HUDEP-2 (cell line): ENCODE results near the gene ZNF816.
"Not testable (repeated sequence)": the region's sequence is repeated elsewhere in the genome, so short reads cannot be mapped to it uniquely, and the experiment has no call there.

Experiments used
- DNase-seq, 76 experiments: peaks; one replicate each; lab custom pipeline; 2025; ENCODE audit not compliant: unreplicated experiment in 76 of 76; lab: John Stamatoyannopoulos, UW

The ZNF816 gene

DNA sequence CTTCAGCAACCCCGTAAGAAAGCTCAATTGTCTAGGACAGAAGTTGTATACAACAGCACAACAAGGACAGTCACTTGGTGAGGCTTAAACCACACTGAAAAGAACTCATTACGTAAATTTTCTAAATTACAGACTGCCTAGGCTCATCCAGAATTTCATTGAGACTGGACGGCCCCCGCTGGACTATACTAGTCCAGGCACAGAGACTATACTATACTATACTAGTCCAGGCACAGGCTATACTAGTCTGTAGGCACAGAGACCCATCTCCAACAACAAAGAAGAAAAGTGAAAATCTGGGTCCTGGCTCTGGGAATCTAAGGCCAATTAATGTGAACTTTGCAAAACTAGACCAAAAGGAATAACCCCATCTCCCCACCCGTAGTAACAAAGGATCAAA, 700 bp downstream of the ZNF816 start:
- peak in 1 of 76 experiments; percentile 12 for DNase-seq

DNA sequence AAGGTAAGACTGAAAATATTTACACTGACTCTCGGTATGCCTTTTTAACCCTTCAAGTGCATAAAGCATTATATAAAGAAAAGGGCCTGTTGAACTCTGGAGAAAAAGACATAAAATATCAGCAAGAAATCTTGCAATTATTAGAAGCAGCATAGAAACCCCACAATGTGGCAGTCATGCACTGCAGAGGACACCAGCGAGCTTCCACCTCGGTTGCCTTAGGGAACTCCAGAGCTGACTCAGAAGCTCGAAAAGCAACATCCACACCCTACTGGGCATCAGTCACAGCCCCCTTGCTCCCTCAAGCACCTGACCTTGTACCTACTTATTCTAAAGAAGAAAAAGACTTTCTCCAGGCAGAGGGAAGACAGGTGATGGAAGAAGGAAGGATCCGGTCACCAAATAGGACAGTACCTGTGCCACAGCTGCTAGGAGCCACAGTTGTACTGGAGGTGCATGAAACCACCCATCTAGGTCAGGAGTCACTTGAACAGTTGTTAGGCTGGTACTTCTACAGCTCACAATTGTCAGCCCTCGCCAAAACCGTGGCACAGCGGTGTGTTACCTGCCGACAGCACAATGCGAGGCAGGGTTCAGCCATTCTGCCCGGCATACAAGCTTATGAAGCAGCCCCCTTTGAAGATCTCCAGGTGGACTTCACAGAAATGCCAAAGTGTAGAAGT, 2.9 kb downstream of the ZNF816 start:
- DNase-seq, result no peak

DNA sequence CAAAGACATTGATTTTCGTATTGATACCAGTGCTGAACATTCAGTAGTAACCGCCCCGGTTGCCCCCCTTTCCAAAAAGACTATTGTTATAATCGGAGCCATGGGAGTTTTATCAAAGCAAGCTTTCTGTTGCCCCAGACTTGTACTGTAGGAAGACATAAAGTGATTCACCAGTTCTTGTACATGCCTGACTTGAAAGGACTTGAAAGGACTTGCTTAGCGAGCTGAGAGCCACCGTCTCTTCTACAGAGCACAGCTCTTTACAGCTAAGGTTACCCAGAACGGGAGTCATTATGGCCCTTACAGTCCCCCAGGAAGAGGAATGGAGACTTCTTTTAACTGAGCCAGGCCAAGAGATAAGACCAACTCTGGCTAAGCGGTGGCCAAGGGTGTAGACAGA, 5.1 kb downstream of the ZNF816 start:
- no peak for DNase-seq

DNA sequence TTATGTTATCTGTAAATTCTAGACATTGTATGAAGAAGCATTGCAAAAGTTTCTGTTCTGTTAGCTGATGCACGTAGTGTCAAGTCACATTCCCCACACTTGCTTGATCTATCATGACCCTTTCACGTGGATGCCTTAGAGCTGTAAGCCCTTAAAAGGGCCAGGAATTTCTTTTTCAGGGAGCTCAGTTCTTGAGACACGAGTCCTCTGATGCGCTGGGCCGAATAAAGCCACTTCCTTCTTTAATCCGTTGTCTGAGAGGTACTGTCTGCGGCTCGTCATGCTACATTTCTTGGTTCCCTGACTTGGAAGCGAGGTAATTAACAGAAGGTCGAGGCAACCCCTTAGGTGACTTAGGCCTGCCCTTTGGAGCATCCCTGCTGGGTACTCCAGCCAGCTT, 5.8 kb downstream of the ZNF816 start:
- no peak for DNase-seq

DNA sequence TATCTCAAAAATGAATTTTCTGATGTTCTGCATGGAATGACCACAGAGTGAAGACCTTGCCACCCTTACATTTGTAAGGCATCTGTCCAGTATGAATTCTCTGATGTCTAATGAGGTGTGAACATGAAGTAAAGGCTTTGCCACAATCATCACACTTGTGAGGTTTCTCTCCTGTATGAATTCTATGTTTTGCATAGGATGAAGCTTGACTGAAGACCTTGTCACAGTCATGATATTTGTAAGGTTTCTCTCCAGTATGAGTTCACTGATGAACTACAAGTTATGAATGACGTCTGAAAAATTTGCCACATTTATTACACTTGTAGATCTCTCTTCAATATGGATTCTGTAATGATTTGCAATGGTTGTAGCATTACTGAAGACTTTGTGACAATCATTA, 13.3 kb downstream of the ZNF816 start:
- DNase-seq, result no peak

DNA sequence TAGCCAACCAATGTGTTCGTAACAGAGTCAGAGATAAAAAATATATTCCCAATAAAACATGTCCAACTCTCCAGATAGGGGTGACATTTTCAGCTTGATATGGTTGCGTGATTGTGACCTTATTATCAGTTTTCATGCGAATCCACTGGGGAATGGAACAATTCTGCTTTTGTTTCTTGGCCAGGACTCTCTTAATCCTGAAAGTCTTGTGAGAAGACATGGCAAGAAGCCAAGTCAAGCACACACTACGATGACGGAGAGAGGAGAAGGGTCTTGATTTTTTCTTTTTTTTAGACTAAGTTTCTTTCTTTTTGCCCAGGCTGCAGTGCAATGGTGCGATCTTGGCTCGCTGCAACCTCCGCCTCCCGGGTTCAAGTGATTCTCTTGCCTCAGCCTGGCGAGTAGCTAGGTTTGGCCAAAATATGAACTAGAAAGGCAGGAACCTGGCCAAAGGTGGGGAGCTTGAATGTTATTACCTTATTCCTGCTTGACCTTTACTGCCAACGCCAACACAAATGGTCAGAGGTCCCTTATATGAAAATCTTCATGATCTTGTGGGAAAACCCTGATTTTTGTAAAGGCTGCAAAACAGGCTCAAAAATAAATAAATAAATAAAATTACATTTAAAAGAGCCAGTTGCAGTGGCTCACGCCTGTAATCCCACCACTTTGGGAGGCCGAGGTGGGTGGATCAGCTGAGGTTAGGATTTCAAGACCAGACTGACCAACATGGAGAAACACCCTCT, 14.5 kb downstream of the ZNF816 start:
- DNase-seq, result no peak

DNA sequence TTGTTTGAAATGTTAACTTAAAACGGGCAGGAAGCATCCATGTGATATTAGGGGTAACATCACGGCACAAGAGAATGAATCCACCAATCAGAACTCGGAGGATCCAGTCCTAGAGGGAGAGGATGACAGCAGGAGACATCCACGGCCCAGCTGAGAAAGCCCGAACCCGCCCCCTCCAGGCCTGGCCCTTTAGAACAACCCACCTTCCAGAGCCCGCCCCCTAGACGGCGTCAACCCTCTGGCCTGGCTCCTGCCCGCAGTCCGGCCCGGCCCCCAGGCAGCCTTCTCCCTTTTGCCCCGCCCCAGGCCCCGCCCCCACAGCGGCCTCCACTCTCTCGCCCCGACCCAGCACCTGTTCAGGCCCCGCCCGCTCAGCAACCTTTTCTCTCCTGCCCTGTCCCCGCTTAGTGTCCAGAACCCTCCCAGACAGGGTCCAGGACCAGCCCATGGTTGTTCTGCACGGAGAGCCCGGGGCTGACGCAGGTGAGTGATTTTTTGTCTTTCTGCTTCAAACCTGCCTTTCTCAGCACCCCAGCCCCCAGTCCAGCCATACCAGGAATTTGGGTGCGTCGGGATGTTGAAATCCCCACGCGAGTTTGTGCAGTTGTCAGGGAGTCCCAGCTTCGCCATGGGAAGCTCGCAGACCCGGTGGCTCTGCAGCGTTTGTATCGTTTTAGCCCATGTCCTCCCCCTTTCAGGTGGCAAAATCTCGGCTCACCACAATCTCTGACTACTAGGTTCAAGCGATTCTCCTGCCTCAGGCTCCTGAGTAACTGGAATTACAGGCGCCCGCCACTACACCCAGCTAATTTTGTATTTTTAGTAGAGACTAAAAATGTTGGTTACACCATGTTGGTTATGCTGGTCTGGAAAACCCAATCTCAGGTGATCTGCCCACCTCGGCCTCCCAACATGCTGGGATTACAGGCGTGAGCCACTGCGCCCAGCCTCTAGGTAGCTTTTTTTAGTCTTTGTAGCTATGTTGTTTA, 16.1 kb downstream of the ZNF816 start:
- DNase-seq, result no peak

DNA sequence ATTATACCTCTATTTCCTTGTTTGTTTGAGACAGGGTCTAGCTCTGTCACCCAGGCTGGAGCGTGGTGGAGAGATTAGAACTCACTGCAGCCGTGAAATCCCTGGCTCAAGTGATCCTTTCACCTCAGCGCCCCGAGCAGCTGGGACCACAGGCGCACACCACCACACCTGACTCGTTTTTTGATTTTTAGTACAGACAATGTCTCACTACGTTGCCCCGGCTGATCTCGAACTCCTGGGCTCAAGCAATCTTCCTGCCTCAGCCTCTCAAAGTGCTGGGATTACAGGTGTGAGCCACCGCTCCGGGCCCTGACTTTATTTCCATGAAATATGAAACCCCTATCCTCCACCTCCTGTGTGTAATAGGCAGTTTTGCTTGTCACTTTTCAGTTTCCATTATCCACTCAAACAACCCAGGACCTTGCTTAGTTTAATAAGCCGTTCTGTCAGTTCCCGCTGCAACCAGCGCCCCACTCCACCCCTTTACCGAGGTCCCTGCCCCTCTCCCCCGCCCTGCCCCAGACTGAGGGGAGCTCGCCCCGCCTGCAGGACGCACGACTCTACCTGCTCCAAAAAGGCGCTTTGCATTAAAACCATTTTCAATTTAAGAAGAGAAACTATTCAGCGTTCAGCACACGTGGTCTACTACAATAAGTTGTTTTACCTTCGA, 16.9 kb downstream of the ZNF816 start:
- DNase-seq, result no peak

DNA sequence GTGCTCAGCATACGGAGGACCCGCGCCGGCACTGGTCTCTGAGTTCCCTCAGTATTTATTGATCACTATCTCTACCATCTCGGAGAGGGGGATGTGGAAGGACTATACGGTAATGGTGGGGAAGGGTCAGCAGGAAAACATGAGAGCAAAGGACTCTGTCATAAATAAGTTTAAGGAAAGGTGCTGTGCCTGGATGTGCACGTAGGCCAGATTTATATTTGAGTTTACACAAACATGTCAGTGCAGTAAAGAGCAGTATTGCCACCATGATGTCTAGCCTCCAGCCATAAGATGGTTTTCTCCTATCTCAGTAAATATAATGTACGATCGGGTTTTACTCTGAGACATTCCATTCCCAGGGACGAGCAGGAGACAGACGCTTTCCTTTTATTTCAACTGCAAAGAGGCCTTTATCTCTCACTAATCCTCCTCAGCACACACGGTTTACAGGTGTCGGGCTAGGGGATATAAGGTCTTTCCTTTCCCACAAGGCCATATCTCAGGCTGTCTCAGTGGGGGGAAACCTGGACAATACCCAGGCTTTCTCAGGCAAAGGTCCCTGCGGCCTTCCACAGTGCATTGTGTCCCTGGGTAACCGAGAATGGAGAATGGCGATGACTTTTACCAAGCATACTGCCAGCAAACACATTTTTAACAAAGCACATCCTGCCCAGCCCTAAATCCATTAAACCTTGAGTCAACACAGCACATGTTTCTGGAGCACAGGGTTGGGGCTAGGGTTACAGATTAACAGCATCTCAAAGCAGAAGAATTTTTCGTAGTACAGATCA, 17.8 kb downstream of the ZNF816 start:
- DNase-seq, result not testable (repeated sequence)

DNA sequence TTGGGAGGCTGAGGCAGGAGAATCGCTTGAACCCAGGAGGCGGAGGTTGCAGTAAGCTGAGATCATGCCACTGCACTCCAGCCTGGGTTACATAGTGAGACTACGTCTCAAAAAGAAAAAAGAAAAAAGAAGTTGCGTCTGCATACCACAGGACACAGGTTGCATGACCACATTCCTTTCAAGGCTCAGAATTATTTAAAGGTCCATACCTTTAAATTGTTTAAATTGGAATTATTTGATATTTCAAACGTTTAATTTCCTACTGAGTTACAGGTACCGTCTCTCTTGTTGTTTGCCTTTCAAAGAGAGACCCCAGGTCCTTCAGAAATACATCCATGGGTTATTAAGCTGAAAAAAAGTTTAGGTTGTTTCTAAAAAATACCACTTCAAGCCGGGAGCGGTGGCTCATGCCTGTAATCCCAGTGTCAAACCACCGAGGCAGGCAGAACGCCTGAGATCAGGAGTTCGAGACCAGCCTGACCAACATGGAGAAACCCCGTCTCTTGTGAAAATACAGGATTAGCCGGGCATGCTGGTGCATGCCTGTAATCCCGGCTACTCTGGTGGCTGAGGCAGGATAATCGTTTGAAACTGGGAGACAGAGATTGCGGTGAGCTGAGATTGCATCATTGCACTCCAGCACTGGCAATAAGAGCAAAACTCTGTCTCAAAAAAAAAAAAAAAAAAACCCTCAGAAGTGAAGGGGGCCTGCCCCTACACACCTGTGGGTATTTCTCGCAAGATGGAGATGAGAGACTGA, 18.6 kb downstream of the ZNF816 start:
- no peak for DNase-seq

DNA sequence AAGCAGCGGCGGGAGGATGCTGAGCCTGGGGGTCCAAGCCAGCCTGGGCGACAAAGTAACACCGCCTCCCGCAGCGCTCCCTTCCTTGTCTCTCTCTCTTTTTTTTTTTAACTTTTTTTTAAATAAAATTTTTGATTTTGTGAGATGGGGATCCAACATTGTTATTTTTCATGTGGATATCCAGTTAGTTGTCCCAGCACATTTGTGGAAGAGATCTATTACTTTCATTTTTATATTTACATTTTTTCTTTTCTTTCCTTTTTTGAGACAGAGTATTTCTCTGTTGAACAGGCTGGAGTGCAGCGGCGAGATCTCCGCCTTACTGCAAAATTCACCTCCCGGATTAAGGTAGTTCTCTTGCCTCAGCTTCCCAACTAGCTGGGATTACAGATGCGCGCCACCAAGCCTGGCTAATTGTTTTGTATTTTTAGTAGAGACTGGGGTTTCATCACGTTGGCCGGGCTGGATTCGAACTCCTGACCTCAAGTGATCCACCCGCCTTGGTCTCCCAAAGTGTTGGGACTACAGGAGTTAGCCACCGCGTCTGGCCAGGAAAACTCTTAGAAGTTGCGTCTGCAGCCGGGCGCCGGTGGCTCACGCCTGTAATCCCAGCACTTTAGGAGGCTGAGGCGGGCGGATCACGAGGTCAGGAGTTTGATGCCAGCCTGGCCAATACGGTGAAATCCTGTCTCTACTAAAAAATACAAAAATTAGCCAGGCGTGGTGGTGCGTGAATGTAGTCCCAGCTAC, 19.4 kb downstream of the ZNF816 start:
- DNase-seq, result no peak

DNA sequence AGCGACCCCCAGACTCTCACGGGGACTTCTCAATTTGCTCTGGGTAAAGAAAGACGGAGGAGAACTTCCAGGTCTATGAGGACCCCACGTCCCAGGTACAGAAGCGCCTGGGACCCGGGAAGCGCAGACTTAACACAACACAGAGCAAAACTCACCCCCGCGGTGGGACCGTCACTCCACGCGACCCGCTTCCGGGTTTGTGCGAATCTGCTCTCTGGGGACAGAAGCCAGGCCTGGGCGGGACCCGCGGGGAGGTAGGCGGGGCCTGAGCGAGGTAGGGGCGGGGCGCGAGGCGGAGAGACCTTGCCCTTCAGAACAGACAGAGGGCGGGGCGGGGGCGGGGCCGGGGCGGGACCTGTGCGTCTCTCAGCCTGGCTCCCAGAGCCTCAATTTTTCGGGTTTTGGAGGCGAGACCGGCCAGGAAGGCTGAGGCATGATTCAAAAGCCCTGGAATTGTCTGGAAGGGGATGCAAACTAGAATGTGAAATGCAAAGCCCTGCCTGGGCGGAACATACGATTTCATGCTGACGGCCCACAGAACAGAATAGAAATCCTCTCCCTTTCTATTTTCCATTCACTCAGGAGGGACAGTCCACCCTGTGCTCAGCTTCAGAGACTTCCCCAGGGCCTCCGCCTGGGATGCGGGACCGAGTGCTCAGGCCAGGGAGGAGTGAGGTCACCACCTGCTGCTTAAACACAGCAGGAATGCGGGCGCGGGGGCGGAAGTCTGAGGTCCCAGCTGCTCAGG, 20.1 kb downstream of the ZNF816 start:
- peak in 75 of 76 experiments; percentile 32 to 98 (median 92) for DNase-seq

DNA sequence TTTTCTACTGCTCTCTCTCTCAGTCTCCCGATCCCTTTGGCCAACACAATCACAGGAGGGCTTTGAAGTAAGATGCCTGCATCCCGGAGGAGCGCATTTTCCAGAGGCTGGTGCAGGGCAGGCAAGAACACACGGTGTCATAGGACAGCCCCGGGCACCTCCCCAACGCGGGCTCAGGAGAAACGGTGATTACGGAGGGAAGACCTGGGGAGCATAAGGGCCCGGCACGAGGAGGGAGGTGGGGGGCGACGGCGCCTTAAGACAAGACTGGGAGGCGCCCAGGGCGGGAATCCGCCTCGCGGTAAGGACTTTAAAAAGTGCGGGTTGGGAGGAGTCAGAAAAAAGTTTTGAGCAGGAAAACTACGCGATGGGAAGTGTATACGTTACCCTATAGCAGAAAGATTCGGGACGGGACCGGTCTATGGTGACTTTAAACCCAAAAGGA, 20.7 kb downstream of the ZNF816 start:
- peak in 29 of 76 experiments; percentile 3 to 49 (median 19) for DNase-seq

DNA sequence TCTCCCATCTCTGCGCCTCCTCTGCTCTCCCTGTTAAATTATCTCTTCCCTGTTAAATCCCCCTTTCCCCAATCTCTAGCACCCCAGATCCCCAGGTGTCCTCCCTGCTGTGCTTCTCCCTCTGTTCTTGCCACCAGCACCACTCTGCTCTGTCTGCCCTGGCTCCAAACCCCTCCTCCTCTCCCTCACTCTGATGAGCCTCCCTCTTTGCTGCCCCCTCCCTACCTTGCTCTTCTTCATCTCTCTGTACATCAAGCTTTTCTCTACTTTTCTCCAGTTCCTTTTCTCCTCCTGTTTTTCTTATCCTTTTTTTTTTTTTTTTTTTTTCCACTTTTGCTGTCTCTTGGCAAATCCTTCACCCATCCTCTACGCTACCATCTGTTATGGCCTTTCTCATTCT, 21.2 kb downstream of the ZNF816 start:
- DNase-seq, result not testable (repeated sequence)

DNA sequence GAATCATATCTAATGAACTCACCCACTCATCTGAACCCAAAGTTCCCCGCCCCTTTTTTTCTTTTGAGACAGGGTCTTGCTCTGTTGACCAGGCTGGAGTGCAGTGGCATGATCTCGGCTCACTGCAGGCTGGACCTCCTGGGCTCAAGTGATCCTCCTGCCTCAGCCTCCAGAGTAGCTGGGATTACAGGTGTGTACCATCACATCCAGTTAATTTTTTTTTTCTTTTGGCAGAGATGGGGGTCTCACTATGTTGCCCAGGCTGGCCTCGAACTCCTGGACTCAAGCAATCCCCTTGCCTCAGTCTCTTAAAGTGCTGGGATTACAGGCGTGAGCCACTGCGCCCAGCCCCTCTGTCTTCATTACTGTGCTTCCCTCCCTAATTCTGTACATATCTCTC, 21.8 kb downstream of the ZNF816 start:
- not testable (repeated sequence) for DNase-seq

DNA sequence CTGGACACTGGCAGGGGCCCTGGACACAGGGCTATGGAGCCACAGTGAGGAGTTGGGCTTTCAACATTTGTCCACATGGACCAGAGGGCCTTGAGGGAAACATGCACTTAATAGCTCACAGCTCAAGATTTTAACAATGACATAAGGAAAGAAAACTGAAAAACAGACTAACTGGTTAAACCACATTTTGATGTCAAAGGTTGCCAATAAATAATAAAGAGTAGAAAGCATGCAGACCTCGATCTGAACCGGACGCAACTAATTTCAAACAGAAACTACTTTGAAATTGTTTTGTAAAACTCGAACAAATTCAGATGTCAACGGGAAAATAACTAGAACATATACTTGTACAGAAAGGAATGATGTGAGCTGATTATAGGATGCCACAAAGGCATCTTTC, 23.9 kb downstream of the ZNF816 start:
- no peak for DNase-seq

DNA sequence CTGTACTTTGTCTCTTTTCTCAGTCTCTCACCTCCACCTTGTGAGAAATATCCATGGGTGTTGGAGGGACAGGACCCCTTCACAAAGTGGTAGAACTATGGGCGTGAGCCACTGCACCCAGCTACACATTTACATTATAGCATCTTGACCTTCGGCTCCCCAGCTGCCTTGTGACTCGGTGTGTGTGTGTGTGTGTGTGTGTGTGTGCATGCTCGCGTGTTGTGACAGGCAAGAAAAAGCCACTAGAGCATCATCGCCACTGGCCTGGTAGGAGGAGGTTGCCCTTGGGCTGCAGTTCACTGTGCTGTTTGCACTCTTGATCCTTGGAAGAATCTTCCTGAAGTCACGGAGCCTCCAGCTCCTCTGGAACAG, 25.7 kb downstream of the ZNF816 start:
- peak in 1 of 76 experiments; percentile 18 for DNase-seq
